ENCODE measurements around the gene MYH11. TPM values are rescaled to one million over a fixed set of nuclear protein-coding genes. Genes with fewer than 3 reads are reported as not detected.

The MYH11 gene
- total and polyA plus RNA-seq, 2 experiments from 2014 or later = 1.6 to 5.9 TPM

- TF ChIP-seq, protein P1, sequence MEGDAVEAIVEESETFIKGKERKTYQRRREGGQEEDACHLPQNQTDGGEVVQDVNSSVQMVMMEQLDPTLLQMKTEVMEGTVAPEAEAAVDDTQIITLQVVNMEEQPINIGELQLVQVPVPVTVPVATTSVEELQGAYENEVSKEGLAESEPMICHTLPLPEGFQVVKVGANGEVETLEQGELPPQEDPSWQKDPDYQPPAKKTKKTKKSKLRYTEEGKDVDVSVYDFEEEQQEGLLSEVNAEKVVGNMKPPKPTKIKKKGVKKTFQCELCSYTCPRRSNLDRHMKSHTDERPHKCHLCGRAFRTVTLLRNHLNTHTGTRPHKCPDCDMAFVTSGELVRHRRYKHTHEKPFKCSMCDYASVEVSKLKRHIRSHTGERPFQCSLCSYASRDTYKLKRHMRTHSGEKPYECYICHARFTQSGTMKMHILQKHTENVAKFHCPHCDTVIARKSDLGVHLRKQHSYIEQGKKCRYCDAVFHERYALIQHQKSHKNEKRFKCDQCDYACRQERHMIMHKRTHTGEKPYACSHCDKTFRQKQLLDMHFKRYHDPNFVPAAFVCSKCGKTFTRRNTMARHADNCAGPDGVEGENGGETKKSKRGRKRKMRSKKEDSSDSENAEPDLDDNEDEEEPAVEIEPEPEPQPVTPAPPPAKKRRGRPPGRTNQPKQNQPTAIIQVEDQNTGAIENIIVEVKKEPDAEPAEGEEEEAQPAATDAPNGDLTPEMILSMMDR (conservative IDR thresholded peaks at IDR 0.05; ENCODE audit: low read depth in 2 of 2) = no peak
Measured at GRCh38 chr16:15855704-15856003, 1.2 kb downstream of the MYH11 start (continued).

- no peak overlapping the region for H2AFZ ChIP-seq
- DNase-seq (ENCODE audit: low spot score) = no peak
- H3K27me3 ChIP-seq (ENCODE audit: insufficient read depth) = peaks cover 45% of the 10 kb centered on the region
- no peak overlapping the region for H3K4me2 ChIP-seq
- peaks cover 7% of the 10 kb centered on the region; the same call in 1 of the 2 replicates for H3F3A ChIP-seq (replicated peaks; ENCODE audit: low read depth)
- H3K27ac ChIP-seq (ENCODE audit: low read depth) = no peak overlapping the region
- H4K20me1 ChIP-seq (replicated peaks; ENCODE audit: insufficient read depth) = 0 out of 2 replicates have a peak, but pooled peaks cover 2% of the 10 kb centered on the region
- no peak overlapping the region for H3K4me3 ChIP-seq
- ATAC-seq = no peak
- Mint-ChIP-seq H3K9me3 (no peaks in the 10 kb centered on the region), H3K36me3 (ENCODE audit: low read depth) (no peaks in the 10 kb centered on the region; the same call in 2 of the 3 replicates), H3K4me1 (peaks cover 11% of the 10 kb centered on the region), H3K27ac (no peak overlapping the region), H3K27me3 (ENCODE audit: insufficient read depth, low read depth, poor library complexity) (peaks cover 30% of the 10 kb centered on the region), H3K4me3 (no peak overlapping the region)
- 0 out of 2 replicates have a peak, but pooled peaks cover 6% of the 10 kb centered on the region for H3K4me1 ChIP-seq (ENCODE audit: insufficient read depth)
- no peaks in the 10 kb centered on the region for H3K79me2 ChIP-seq (replicated peaks; ENCODE audit: insufficient read depth)
- H3K9me2 ChIP-seq (ENCODE audit: insufficient read depth) = no peaks in the 10 kb centered on the region
- no peaks in the 10 kb centered on the region for H3K36me3 ChIP-seq (ENCODE audit: insufficient read depth)
- TF ChIP-seq, protein P1 (conservative IDR thresholded peaks at IDR 0.05; ENCODE audit: low read depth in 2 of 2) = no peak
- TF ChIP-seq CREB1 (CRISPR knock-in tag; IDR thresholded peaks at IDR 0.05; ENCODE audit: low read depth) (no peak), ZNF462 (CRISPR knock-in tag; IDR thresholded peaks at IDR 0.05) (no peak), EZH2phosphoT487 (IDR thresholded peaks at IDR 0.05; ENCODE audit: unreplicated experiment) (no peak), NANOG (IDR thresholded peaks at IDR 0.05; ENCODE audit: borderline replicate concordance) (no peak), ETS1 (IDR thresholded peaks at IDR 0.05) (no peak), JUNB (IDR thresholded peaks at IDR 0.05; ENCODE audit: unreplicated experiment) (no peak)
- TF ChIP-seq, protein P2, sequence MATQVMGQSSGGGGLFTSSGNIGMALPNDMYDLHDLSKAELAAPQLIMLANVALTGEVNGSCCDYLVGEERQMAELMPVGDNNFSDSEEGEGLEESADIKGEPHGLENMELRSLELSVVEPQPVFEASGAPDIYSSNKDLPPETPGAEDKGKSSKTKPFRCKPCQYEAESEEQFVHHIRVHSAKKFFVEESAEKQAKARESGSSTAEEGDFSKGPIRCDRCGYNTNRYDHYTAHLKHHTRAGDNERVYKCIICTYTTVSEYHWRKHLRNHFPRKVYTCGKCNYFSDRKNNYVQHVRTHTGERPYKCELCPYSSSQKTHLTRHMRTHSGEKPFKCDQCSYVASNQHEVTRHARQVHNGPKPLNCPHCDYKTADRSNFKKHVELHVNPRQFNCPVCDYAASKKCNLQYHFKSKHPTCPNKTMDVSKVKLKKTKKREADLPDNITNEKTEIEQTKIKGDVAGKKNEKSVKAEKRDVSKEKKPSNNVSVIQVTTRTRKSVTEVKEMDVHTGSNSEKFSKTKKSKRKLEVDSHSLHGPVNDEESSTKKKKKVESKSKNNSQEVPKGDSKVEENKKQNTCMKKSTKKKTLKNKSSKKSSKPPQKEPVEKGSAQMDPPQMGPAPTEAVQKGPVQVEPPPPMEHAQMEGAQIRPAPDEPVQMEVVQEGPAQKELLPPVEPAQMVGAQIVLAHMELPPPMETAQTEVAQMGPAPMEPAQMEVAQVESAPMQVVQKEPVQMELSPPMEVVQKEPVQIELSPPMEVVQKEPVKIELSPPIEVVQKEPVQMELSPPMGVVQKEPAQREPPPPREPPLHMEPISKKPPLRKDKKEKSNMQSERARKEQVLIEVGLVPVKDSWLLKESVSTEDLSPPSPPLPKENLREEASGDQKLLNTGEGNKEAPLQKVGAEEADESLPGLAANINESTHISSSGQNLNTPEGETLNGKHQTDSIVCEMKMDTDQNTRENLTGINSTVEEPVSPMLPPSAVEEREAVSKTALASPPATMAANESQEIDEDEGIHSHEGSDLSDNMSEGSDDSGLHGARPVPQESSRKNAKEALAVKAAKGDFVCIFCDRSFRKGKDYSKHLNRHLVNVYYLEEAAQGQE (IDR thresholded peaks at IDR 0.05; ENCODE audit: unreplicated experiment) = no peak
Measured at GRCh38 chr16:15854906-15855703, 1.7 kb downstream of the MYH11 start.
